Esophagus squamous epithelium (tissue), 5 donors: Measurements from ENCODE around the gene CDCA8. TPM values are rescaled to one million over a fixed set of nuclear protein-coding genes. Genes with fewer than 3 reads are reported as not detected.

Source experiments
- DNase-seq: peaks from one replicate; lab custom pipeline; 2025; lab: John Stamatoyannopoulos, UW
- H3K27ac ChIP-seq, 4 donors: fragments of 200-600 bp; sonication (generic); one replicate each; pipeline ENCODE4 v1.5.1; 2016 to 2019; ENCODE audit warnings: mild to moderate bottlenecking in 1 of 4
- H3K27me3 ChIP-seq, 4 donors: fragments of 200-600 bp; sonication (generic); 1 replicate in 3 of 4; 2 replicates in 1 of 4; pipeline versions ENCODE4 v1.5.1 to v1.6.0; 2017 to 2021; ENCODE audit warnings: antibody characterized with exemption in 1 of 4
- H3K36me3 ChIP-seq, 3 donors: fragments of 200-600 bp; sonication (generic); one replicate each; pipeline ENCODE4 v1.5.1; 2016 to 2019
- H3K4me1 ChIP-seq, 3 donors: fragments of 200-600 bp; sonication (generic); one replicate each; pipeline ENCODE4 v1.5.1; 2017 to 2019
- H3K4me3 ChIP-seq, 4 donors: fragments of 200-600 bp; sonication (generic); 1 replicate in 3 of 4; 2 replicates in 1 of 4; pipeline ENCODE4 v1.5.1; 2016 to 2019; ENCODE audit warnings: mild to moderate bottlenecking in 2 of 4, moderate library complexity in 1 of 4
- H3K9me3 ChIP-seq, 3 donors: fragments of 200-600 bp; sonication (generic); one replicate each; pipeline ENCODE4 v1.5.1; 2016 to 2019
- CTCF ChIP-seq, 6 experiments: fragments of 450-650 bp in 4 of 6; fragments of 200-600 bp in 2 of 6; sonication (generic) in 2 of 6; IDR thresholded peaks; one replicate each; pipeline ENCODE4 v1.5.1; 2016 to 2019; ENCODE audit warnings: antibody characterized with exemption in 6 of 6, mild to moderate bottlenecking in 4 of 6, moderate library complexity in 4 of 6
- POLR2A ChIP-seq, 4 donors: fragments of 450-650 bp; IDR thresholded peaks; one replicate each; pipeline ENCODE4 v1.6.1; 2017; ENCODE audit warnings: antibody characterized with exemption in 4 of 4, mild to moderate bottlenecking in 4 of 4, moderate library complexity in 3 of 4
- WGBS, 2 donors: methylation state at CpG; one replicate each; pipeline ENCODE4 v1.1.5; 2018; 5-methylcytosine and 5-hydroxymethylcytosine counted together
- intact Hi-C: fragments of 100-400 bp; cut with DNase I; formaldehyde crosslinking; loops from one replicate; pipeline ENCODE4 v1.15.0; 2022
- total RNA-seq, 4 donors: library from RNA; depleted of rRNA; stranded (reverse); fragments of >200 nt; gene quantifications; one replicate each; pipeline ENCODE4 v1.1.0, GENCODE V29; 2016
- donor health status: DM: yes; HTN: yes; CAD: no.

CDCA8 gene
- total RNA-seq, 4 donors from 2014 or later = 3.4 to 15.1 (median 7.5) TPM

DNA sequence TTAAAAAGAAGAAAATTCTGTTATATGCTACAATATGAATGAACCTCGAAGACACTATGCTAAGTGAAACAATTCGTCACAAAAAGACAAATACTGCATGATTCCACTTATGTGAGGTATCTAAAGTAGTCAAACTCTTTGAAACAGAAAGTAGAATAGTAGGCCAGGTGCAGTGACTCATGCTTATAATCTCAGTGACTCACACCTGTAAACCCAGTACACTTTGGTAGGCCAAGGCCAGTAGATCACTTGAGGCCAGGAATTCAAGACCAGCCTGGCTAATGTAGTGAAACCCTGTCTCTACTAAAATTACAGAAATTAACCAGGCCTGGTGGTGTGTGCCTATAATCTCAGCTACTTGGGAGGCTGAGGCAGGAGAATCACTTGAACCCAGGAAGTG is 46.9 kb downstream of the CDCA8 start:
- no peaks in the 10 kb centered on the region for H3K36me3 ChIP-seq
- DNase-seq = no peak
- peaks cover 0 to 57% (median 2%) of the 10 kb centered on the region in 4 donors for H3K27me3 ChIP-seq
- peaks cover 0 to 18% (median 0%) of the 10 kb centered on the region in 3 donors for H3K4me1 ChIP-seq
- no peak overlapping the region for H3K4me3 ChIP-seq
- WGBS, 2 donors = 52 to 59% methylated on average over 2 of the region's 2 CpGs
- TF ChIP-seq CTCF (IDR thresholded peaks at IDR 0.05) (no peak), POLR2A (IDR thresholded peaks at IDR 0.05) (no peak)
- intact Hi-C loops = no loop called here
- H3K27ac ChIP-seq = no peak overlapping the region
- no peaks in the 10 kb centered on the region for H3K9me3 ChIP-seq

DNA sequence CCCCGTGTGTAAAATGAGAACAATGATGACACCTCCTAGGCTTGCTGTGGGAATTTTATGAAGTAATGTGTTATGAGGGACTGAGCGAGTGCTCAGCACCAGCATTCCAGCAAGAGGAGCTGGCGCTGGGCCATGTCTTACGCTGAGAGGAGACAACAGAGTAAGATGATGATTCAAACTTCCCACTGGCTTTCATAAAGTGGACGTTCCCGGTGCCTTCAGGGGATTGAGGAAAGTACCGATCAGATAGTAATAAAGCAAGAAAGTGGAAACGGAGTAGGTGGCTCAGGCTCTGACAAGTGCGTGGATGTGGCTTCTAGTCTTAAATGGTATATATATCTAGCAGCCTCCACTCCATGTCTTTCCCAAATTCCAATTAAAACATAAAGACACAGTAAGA is 48.8 kb downstream of the CDCA8 start:
- Histone ChIP-seq H3K4me1 (peaks cover 0 to 9% (median 0%) of the 10 kb centered on the region in 3 donors), H3K9me3 (no peaks in the 10 kb centered on the region), H3K36me3 (no peaks in the 10 kb centered on the region), H3K27ac (no peak overlapping the region), H3K27me3 (peaks cover 0 to 46% (median 0%) of the 10 kb centered on the region in 4 donors), H3K4me3 (no peak overlapping the region)
- intact Hi-C loops = no loop called here
- TF ChIP-seq CTCF (IDR thresholded peaks at IDR 0.05) (no peak), POLR2A (IDR thresholded peaks at IDR 0.05) (no peak)
- DNase-seq = no peak
- 47 to 54% methylated on average over 9 of the region's 9 CpGs for WGBS, 2 donors

GRCh38 chr1:37741662-37742061 is 49.3 kb downstream of the CDCA8 start:
- Histone ChIP-seq H3K36me3 (no peaks in the 10 kb centered on the region), H3K4me1 (peaks cover 0 to 9% (median 0%) of the 10 kb centered on the region in 3 donors), H3K9me3 (peaks cover 0 to 2% (median 0%) of the 10 kb centered on the region in 3 donors), H3K27me3 (peaks cover 0 to 51% (median 0%) of the 10 kb centered on the region in 4 donors), H3K27ac (no peak overlapping the region), H3K4me3 (no peak overlapping the region)
- TF ChIP-seq POLR2A (IDR thresholded peaks at IDR 0.05) = no peak
- 37 to 39% methylated on average over 5 to 6 of the region's 6 CpGs for WGBS, 2 donors
- intact Hi-C loops = no loop called here
- no peak for DNase-seq

DNA sequence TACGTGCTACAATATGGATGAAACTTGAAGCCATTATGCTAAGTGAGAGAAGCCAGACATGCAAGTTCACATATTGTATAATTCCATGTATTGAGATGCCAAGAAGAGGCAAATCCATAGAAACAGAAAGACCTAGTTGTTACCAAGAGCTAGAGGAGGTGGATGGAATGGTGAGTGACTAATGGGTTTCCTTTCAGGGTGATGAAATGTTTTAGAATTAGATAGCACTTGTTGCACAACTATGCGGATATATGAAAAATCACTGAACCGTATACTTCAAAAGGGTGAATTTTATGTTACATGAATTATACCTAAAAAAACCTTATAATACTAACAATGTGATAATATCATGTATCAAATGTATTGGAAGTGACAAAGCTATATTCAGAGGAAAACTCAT is 54.5 kb downstream of the CDCA8 start:
- Histone ChIP-seq H3K4me3 (no peak overlapping the region), H3K9me3 (peaks cover 0 to 10% (median 0%) of the 10 kb centered on the region in 3 donors), H3K36me3 (no peaks in the 10 kb centered on the region), H3K4me1 (no peaks in the 10 kb centered on the region), H3K27me3 (peaks cover 0 to 80% (median 2%) of the 10 kb centered on the region in 4 donors), H3K27ac (no peak overlapping the region)
- intact Hi-C loops = no loop called here
- TF ChIP-seq CTCF (IDR thresholded peaks at IDR 0.05) (no peak), POLR2A (IDR thresholded peaks at IDR 0.05) (no peak)
- 74 to 75% methylated on average over 3 of the region's 3 CpGs for WGBS, 2 donors
- no peak for DNase-seq

DNA sequence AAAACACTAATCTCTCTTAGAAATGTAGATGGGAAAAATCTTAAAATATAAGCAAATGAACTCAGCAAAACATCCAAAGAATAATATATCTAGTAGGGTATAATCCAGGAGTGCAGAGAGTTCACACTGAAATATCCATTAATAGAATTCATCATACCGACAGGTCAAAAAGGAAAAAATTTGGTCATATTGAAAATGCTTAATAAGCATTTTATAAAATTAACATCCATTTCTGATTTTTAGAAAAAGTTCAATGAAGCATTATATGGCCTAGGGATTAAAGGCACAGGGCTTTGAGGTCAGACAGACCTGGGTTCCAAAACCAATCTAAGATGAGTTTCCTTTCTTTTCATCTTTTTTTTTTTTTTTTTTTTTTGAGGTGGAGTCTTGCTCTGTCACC is 56.2 kb downstream of the CDCA8 start:
- 80 to 85% methylated on average over 1 of the region's 1 CpG for WGBS, 2 donors
- no peak overlapping the region for H3K27ac ChIP-seq
- intact Hi-C loops = no loop called here
- TF ChIP-seq POLR2A (IDR thresholded peaks at IDR 0.05) = no peak
- TF ChIP-seq CTCF (IDR thresholded peaks at IDR 0.05) = no peak
- H3K9me3 ChIP-seq = peaks cover 0 to 10% (median 0%) of the 10 kb centered on the region in 3 donors
- DNase-seq = no peak
- no peak overlapping the region for H3K4me3 ChIP-seq
- peaks cover 0 to 87% (median 6%) of the 10 kb centered on the region in 4 donors for H3K27me3 ChIP-seq
- H3K36me3 ChIP-seq = no peaks in the 10 kb centered on the region
- H3K4me1 ChIP-seq = peaks cover 0 to 14% (median 8%) of the 10 kb centered on the region in 3 donors

- Histone ChIP-seq H3K36me3 (no peaks in the 10 kb centered on the region), H3K4me3 (peak overlapping the region in 3 of 4 donors; percentile 34 to 65 (median 47)), H3K9me3 (peaks cover 0 to 3% (median 0%) of the 10 kb centered on the region in 3 donors), H3K27ac (no peak overlapping the region), H3K4me1 (peaks cover 0 to 19% (median 8%) of the 10 kb centered on the region in 3 donors), H3K27me3 (peaks cover 3 to 99% (median 9%) of the 10 kb centered on the region in 4 donors)
- WGBS, 2 donors = 7 to 21% methylated on average over 10 of the region's 11 CpGs
- TF ChIP-seq POLR2A (IDR thresholded peaks at IDR 0.05) (no peak), CTCF (IDR thresholded peaks at IDR 0.05) (no peak)
- DNase-seq = no peak
- intact Hi-C loops = no loop called here
Measured at GRCh38 chr1:37752213-37752582, 59.9 kb downstream of the CDCA8 start.
